T-helper 2 cell treated with Interferon-gamma antibody and Interleukin-4, amounts not matched to agents 100 ng/mL and 5 ng/mL, for 36 hours (primary cell): ENCODE data around the gene GABARAP. TPM values are rescaled to one million over a fixed set of nuclear protein-coding genes. Genes with fewer than 3 reads are reported as not detected.

Experiments
- intact Hi-C: fragments of 100-400 bp; cut with micrococcal nuclease; formaldehyde crosslinking; loops from one replicate; pipeline ENCODE4 v1.15.1; 2023
- total RNA-seq: library from RNA; stranded (reverse); gene quantifications from 2 replicates; pipeline ENCODE4 v1.2.3, GENCODE V29; 2022

The GABARAP gene
- total RNA-seq, 1 donor from 2014 or later, result 242 TPM

GRCh38 chr17:7211491-7212273 lies 30.6 kb downstream of the GABARAP start:
- intact Hi-C loops, result loop anchor here (5.0 kb wide), 1 partner anchor 174 kb away; the partner anchor contains the start of gene SLC16A13

- intact Hi-C loops, result no loop called here
These were observed 33.3 kb downstream of the GABARAP start for GRCh38 chr17:7208754-7209460.

- intact Hi-C loops, result no loop called here
These were observed 34.1 kb downstream of the GABARAP start for GRCh38 chr17:7208027-7208571.

- intact Hi-C loops, result no loop called here
These were observed 34.9 kb downstream of the GABARAP start for GRCh38 chr17:7207120-7208001.

GRCh38 chr17:7205561-7205960 lies 36.7 kb downstream of the GABARAP start:
- intact Hi-C loops, result loop anchor here (1.0 kb wide), 2 partner anchors 9 to 47 kb away; partner anchors contain the start of gene ELP5

GRCh38 chr17:7204828-7205461 lies 37.3 kb downstream of the GABARAP start:
- intact Hi-C loops, result loop anchor here (1.0 kb wide), 2 partner anchors 9 to 47 kb away; partner anchors contain the start of gene ELP5

- intact Hi-C loops, result no loop called here
These were observed 37.9 kb downstream of the GABARAP start for GRCh38 chr17:7204336-7204735.

GRCh38 chr17:7203391-7203790 lies 38.9 kb downstream of the GABARAP start:
- intact Hi-C loops, result no loop called here

GRCh38 chr17:7196651-7197401 lies 45.4 kb downstream of the GABARAP start:
- intact Hi-C loops, result no loop called here

- intact Hi-C loops, result no loop called here
These were observed 46.3 kb downstream of the GABARAP start for GRCh38 chr17:7195971-7196370.

GRCh38 chr17:7192271-7192937 lies 49.8 kb downstream of the GABARAP start:
- intact Hi-C loops, result no loop called here

GRCh38 chr17:7191571-7192270 lies 50.5 kb downstream of the GABARAP start:
- intact Hi-C loops, result no loop called here

GRCh38 chr17:7191069-7191468 lies 51.2 kb downstream of the GABARAP start:
- intact Hi-C loops, result no loop called here

GRCh38 chr17:7190276-7190917 lies 51.9 kb downstream of the GABARAP start:
- intact Hi-C loops, result no loop called here
